MG63 (cell line): ENCODE data around the gene C5orf22. TPM values are rescaled to one million over a fixed set of nuclear protein-coding genes. Genes with fewer than 3 reads are reported as not detected.
"Not testable (repeated sequence)": the region's sequence is repeated elsewhere in the genome, so short reads cannot be mapped to it uniquely, and the experiment has no call there.

Source experiments
- DNase-seq: peaks from one replicate; pipeline ENCODE4 v3.0.0-alpha.2; 2020
- H3K27me3 ChIP-seq: fragments of 250-450 bp; sonication (Bioruptor Pico); 2 replicates; pipeline ENCODE4 v1.5.1; 2020; ENCODE audit warnings: mild to moderate bottlenecking, moderate library complexity
- H3K36me3 ChIP-seq: fragments of 250-450 bp; sonication (Bioruptor Pico); 2 replicates; pipeline ENCODE4 v1.5.1; 2020; ENCODE audit warnings: mild to moderate bottlenecking, moderate library complexity
- H3K4me3 ChIP-seq: fragments of 250-450 bp; sonication (Bioruptor Pico); 2 replicates; pipeline ENCODE4 v1.5.1; 2020; ENCODE audit warnings: mild to moderate bottlenecking, moderate library complexity
- H3K9me3 ChIP-seq: fragments of 250-450 bp; sonication (Bioruptor Pico); 2 replicates; pipeline ENCODE4 v1.5.1; 2020; ENCODE audit warnings: mild to moderate bottlenecking, moderate library complexity
- total RNA-seq: library from RNA; depleted of rRNA; stranded (reverse); fragments of >200 nt; shearing (Covaris generic); gene quantifications from 2 replicates; pipeline ENCODE4 v1.2.3, GENCODE V29; 2014; ENCODE audit warnings: low replicate concordance; rRNA removed

C5orf22 gene
- total RNA-seq, 1 experiment from 2014 or later, result 3.5 TPM

DNA sequence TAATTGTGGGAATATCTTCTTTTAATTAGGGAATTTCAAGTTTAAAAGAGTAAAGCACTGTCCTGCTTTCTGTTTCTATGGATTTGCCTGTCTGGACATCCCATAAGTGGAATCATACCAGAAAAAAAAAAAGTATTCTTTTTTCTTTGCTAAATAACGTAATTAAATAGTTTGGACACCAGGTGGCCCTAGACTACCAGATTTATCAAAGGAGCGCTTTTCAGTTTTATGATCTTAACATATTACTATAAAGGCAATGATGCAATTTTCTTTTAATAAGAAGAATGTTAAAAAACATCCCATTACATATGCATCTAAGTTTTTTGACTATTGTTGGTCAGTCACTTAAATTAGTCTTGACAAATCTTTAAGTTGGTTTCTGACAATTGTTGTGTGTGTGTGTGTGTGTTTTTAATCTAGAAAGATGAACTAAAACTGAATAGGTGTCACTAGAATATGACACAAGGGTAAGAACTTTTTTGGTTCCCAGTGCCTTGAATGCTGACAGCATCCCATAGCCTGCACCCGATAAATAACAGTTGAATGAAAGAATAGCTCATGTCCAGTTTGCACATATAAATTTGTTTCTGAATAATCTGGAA, 49.5 kb downstream of the C5orf22 start:
- no peak for DNase-seq
- no peak overlapping the region for H3K4me3 ChIP-seq
- no peaks in the 10 kb centered on the region for H3K9me3 ChIP-seq
- no peaks in the 10 kb centered on the region for H3K36me3 ChIP-seq
- H3K27me3 ChIP-seq, result peaks cover 12% of the 10 kb centered on the region

DNA sequence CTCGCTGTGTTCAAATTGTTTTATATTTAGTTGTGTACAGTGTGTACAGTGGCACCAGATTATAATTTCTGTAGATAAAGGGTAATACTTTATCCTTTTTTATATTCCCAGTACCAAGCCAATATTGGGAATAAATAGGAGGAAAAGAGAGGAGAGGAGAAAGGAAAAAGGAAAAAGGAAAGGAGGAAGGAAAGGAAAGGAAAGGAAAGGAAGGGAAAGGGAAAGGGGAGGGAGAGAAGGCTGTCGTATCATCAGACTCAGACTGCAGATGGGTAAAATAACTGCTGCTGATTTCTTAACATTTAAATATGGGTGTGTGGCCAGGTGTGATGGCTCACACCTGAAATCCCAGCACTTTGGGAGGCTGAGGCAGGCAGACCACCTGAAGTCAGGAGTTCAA, 51.0 kb downstream of the C5orf22 start:
- Histone ChIP-seq H3K36me3 (no peaks in the 10 kb centered on the region), H3K4me3 (no peak overlapping the region), H3K27me3 (peaks cover 8% of the 10 kb centered on the region; the same call in 1 of the 2 replicates), H3K9me3 (no peaks in the 10 kb centered on the region)
- no peak for DNase-seq

DNA sequence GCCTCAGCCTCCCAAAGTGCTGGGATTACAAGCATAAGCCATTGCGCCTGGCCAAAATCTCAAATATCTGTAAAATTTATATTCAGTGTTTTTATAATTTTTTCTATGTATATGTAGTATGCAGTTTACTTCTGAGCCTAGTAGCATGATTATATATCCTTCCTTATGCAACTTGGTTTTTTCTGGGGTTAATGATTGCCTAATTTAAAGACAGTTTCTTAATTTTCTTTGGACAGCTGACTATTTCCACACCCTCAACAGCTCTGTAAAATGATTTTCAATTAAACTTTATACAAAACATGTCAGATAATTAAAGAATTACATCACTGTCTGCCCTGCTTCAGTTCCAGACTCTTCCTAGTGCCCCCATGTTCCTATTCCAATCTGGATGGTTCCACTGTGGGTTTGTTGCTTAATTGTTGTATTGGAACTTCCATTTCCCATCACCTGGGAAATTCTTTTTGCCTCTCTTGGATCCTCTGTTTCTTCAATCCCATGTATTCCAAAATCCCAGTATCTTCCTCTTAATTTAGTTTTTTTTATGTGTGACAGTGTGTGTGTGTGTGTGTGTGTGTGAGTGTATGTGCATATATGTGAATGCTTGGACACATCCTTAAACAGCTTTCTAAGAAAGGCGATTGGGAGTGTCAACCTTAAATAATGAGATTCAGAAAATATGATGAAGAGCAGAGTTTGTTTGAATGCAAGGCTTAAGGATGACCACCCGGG, 53.2 kb downstream of the C5orf22 start:
- no peak overlapping the region for H3K4me3 ChIP-seq
- no peaks in the 10 kb centered on the region for H3K9me3 ChIP-seq
- H3K27me3 ChIP-seq, result 0 out of 2 replicates have a peak, but pooled peaks cover 5% of the 10 kb centered on the region
- no peak for DNase-seq
- H3K36me3 ChIP-seq, result no peaks in the 10 kb centered on the region

GRCh38 chr5:31585895-31586270, 53.8 kb downstream of the C5orf22 start:
- Histone ChIP-seq H3K36me3 (no peaks in the 10 kb centered on the region), H3K9me3 (no peaks in the 10 kb centered on the region)
- no peak for DNase-seq

GRCh38 chr5:31587546-31587945, 55.4 kb downstream of the C5orf22 start:
- no peak overlapping the region for H3K4me3 ChIP-seq
- no peaks in the 10 kb centered on the region for H3K27me3 ChIP-seq
- no peaks in the 10 kb centered on the region for H3K36me3 ChIP-seq
- no peak for DNase-seq
- H3K9me3 ChIP-seq, result no peaks in the 10 kb centered on the region

More at GRCh38 chr5:31585895-31586270, 53.8 kb downstream of the C5orf22 start:
- H3K27me3 ChIP-seq, result no peaks in the 10 kb centered on the region
- H3K4me3 ChIP-seq, result no peak overlapping the region

- no peaks in the 10 kb centered on the region for H3K9me3 ChIP-seq
- H3K4me3 ChIP-seq, result no peak overlapping the region
- H3K27me3 ChIP-seq, result peaks cover 30% of the 10 kb centered on the region
- no peaks in the 10 kb centered on the region for H3K36me3 ChIP-seq
- no peak for DNase-seq
These were observed 61.6 kb downstream of the C5orf22 start for GRCh38 chr5:31593665-31594064.

DNA sequence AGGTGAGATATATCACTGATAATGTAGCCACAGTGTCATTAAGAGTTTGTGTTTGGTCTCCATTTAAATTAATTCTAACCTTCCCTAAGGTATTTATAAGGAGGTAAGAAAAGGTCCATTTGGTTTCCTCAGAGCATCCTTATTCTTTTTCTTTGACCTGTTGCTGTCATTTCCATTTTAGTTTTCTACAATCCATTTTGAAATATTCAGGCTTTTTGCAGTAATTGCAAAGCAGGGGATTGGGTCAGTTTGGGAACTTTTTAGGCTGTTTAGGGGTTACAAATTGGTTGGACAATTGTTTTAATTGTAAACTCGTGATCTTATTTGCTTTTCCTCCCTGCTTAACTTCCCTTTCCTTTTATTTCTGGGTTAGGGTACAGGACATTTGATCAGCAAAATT, 64.3 kb downstream of the C5orf22 start:
- DNase-seq, result no peak
- Histone ChIP-seq H3K9me3 (no peaks in the 10 kb centered on the region), H3K36me3 (no peaks in the 10 kb centered on the region), H3K27me3 (peaks cover 37% of the 10 kb centered on the region), H3K4me3 (no peak overlapping the region)

DNA sequence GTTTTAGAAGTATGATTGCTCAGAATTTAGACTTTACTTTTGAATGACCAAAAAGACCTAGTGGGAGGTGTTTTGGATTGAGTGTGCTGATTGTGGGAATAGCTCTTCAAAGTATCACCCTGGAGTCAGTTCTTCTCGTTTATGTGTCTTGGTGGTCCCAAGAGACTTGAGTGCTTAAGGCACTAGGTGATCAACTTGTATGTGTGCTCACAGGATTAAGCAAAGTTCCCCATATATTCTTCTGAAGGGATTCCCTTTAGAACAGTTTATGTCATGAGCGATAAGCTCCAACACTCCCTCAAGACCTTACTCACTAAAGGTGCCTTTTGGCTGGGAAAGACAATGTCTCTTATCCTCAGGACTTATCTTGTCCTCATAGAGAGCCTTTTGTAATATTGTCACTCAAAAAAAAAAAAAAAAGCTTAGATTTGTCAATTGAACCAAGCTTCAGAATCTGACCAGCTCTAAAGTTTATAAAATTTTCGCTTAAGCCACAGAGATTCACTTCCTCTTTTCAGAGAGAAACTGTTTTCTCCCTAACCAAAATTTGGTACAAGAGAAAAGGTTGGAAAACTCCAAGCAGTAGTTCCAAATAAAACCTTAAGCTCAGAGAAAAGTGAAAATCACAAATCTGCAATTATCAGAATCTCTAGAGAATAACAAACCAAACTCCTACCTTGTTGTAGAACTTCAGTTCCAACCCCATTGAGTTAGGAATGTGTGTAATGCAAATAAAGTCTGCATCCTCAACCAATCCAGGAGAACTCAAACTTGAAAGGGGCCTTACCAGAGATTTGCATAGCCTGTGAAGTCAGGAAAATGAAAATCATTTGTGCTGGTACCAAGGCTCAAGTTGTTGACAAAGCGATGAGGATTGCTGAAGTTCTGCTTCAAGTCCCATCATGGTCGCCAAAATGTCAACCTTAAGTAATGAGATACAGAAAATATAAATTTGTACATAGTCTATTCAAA, 66.8 kb downstream of the C5orf22 start:
- no peaks in the 10 kb centered on the region for H3K36me3 ChIP-seq
- no peak overlapping the region for H3K4me3 ChIP-seq
- H3K27me3 ChIP-seq, result peaks cover 35% of the 10 kb centered on the region
- DNase-seq, result no peak
- H3K9me3 ChIP-seq, result no peaks in the 10 kb centered on the region

DNA sequence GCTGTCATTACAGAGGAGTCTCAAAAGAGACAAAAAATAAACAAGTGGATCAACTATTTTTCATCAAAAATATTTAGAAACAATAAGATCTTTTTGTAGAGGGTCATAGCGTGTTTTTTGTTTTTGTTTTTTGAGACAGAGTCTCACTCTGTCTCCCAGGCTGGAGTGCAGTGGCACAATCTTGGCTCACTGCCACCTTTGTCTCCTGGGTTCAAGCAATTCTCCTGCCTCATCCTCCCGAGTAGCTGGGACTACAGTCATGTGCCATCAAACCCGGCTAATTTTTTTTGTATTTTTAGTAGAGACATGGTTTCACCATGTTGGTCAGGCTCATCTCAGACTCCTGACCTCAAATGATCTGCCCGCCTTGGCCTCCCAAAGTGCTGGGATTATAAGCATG, 70.2 kb downstream of the C5orf22 start:
- H3K36me3 ChIP-seq, DNase-seq, H3K9me3 ChIP-seq, H3K4me3 ChIP-seq: not testable (repeated sequence)
- peaks cover 13% of the 10 kb centered on the region for H3K27me3 ChIP-seq

GRCh38 chr5:31604240-31604639, 72.1 kb downstream of the C5orf22 start:
- H3K27me3 ChIP-seq, result peaks cover 4% of the 10 kb centered on the region; the same call in 1 of the 2 replicates
- no peak for DNase-seq
- H3K4me3 ChIP-seq, result no peak overlapping the region
- H3K36me3 ChIP-seq, result no peaks in the 10 kb centered on the region
- no peaks in the 10 kb centered on the region for H3K9me3 ChIP-seq

- DNase-seq, result no peak
- no peaks in the 10 kb centered on the region for H3K9me3 ChIP-seq
- no peak overlapping the region for H3K4me3 ChIP-seq
- H3K27me3 ChIP-seq, result no peaks in the 10 kb centered on the region; the same call in 1 of the 2 replicates
- H3K36me3 ChIP-seq, result no peaks in the 10 kb centered on the region
These were observed 72.5 kb downstream of the C5orf22 start for GRCh38 chr5:31604644-31605043.

Other genes with a start within 250 kb of the C5orf22 start
- 47.1 and 79.5 TPM in 2 replicates for gene DROSHA, start 208 bp upstream of the C5orf22 start, total RNA-seq
- 0.13 TPM in 1 of 2 replicates, not detected in the other for gene PDZD2, start 106.8 kb downstream of the C5orf22 start, total RNA-seq